PFSK-1 (cell line): ENCODE measurements around the gene UCK2.

ENCODE experiments used
- FOXP2 ChIP-seq: optimal IDR thresholded peaks from 2 replicates; pipeline ENCODE3; 2011; ENCODE audit warnings: borderline replicate concordance, control low read depth, inconsistent platforms; ENCODE audit not compliant: insufficient read depth; ENCODE audit errors: extremely low read length, extremely low read depth
- POLR2AphosphoS5 ChIP-seq: IDR thresholded peaks from 2 replicates; pipeline ENCODE4 v1.6.1; 2012; ENCODE audit warnings: low read depth, mild to moderate bottlenecking, control low read depth, low read length, moderate library complexity
- SIN3A ChIP-seq: IDR thresholded peaks from 2 replicates; pipeline ENCODE4 v1.6.1; 2012; ENCODE audit warnings: mild to moderate bottlenecking, low read length, moderate library complexity, borderline replicate concordance; ENCODE audit not compliant: insufficient read depth
- TAF1 ChIP-seq: IDR thresholded peaks from 2 replicates; pipeline ENCODE4 v1.6.1; 2012; ENCODE audit warnings: low read length, control low read depth, borderline replicate concordance; ENCODE audit not compliant: insufficient read depth
- TF ChIP-seq, protein P1 (sequence below), 2 experiments: IDR thresholded peaks; 2 replicates each; pipeline versions ENCODE4 v1.6.1 to v1.8.0; 2011 to 2012; ENCODE audit warnings: low read depth in 2 of 2, low read length in 2 of 2, control low read depth in 1 of 2, inconsistent platforms in 1 of 2, mild to moderate bottlenecking in 1 of 2, moderate library complexity in 1 of 2; ENCODE audit not compliant: insufficient read depth in 1 of 2

The UCK2 gene

DNA sequence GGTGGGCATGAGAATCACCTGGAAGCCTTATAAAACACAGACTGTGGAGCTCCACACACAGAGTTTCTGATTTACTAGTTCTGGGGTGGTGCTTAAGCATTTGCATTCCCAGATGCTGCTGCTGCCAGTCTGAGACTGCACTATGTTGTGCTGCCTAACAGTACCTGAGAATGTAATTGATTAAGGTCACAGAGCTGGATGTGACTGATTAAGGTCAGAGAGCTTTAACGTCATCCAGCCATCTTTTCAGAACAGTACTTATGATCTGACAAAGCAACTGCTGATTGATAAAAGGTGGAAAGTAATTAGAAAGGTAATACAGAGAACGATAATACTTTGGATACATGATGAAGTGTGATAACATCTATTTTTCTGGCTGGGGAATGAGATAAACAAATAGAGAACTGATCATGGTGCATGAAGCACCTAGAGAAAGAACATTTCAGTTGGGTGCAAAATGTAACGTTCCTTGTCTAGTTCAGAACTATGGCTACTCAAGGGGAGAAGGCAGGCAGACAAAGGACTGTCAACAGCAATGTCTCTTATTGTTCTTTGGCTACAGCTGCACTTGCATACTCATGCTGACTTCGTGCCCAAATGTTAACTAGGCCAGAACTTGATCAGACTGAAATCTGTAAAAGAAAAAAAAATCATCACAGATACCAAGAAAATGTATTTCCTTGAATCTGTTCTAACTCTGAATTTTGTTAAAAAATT is 3.7 kb upstream of the UCK2 start:
- TF ChIP-seq, protein P1, sequence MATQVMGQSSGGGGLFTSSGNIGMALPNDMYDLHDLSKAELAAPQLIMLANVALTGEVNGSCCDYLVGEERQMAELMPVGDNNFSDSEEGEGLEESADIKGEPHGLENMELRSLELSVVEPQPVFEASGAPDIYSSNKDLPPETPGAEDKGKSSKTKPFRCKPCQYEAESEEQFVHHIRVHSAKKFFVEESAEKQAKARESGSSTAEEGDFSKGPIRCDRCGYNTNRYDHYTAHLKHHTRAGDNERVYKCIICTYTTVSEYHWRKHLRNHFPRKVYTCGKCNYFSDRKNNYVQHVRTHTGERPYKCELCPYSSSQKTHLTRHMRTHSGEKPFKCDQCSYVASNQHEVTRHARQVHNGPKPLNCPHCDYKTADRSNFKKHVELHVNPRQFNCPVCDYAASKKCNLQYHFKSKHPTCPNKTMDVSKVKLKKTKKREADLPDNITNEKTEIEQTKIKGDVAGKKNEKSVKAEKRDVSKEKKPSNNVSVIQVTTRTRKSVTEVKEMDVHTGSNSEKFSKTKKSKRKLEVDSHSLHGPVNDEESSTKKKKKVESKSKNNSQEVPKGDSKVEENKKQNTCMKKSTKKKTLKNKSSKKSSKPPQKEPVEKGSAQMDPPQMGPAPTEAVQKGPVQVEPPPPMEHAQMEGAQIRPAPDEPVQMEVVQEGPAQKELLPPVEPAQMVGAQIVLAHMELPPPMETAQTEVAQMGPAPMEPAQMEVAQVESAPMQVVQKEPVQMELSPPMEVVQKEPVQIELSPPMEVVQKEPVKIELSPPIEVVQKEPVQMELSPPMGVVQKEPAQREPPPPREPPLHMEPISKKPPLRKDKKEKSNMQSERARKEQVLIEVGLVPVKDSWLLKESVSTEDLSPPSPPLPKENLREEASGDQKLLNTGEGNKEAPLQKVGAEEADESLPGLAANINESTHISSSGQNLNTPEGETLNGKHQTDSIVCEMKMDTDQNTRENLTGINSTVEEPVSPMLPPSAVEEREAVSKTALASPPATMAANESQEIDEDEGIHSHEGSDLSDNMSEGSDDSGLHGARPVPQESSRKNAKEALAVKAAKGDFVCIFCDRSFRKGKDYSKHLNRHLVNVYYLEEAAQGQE (IDR thresholded peaks at IDR 0.05; ENCODE audit: insufficient read depth in 1 of 2, low read depth in 2 of 2, low read length in 2 of 2), result no peak

DNA sequence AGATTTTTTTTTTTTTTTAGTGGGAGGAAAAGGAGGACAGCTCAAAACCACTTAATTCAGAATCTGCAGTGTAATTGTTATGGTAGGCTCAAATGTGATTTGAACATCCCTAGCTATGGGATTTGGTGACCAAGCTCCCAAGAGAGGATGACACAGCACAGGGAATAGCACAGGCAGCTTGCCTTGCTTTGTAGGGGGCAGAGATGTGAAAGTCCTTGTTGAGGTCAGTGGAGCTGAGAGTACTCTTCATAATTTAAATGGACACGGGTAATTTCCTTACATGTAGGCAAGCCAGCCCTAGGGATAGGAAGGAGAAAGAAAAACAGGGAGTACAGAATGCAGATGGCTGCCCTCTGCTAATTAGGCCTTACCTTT is 3.2 kb upstream of the UCK2 start:
- TF ChIP-seq SIN3A (no peak), TAF1 (no peak), FOXP2 (no peak), POLR2AphosphoS5 (no peak)
- TF ChIP-seq, protein P1 (IDR thresholded peaks at IDR 0.05; ENCODE audit: insufficient read depth in 1 of 2, low read depth in 2 of 2, low read length in 2 of 2), result no peak

DNA sequence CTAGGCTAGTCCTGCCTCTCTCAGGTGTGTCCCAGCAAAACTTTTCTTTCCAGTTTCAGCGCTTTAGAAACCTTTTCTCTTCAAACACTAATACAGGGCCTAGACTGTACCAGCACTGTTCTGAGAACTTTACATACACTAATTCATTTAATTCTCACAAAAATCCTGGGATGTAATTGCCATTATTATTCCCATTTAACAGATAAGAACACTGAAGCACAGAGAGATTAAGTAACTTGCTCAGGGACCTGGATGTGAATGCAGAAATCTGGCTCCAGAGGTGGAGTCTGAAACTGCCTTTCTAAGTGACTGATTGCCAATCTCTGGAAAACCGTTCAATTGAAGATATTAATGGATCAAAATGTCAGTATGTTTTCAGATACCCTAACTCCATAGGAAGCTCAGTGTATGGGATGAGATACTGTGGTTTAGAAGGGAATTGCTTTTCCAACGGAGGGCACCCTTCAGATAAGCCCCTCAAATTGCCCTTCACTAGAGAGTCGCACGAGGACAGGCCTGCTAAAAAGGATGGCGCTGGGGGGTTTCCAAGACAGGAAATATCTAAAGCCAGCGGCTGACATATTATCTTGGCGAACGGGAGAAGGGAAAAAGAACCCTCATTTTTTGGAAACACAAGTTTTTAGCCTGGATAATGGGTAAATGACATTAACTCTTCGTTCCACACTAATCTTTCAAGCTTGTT is 698 bp upstream of the UCK2 start:
- no peak for TF ChIP-seq TAF1
- TF ChIP-seq, protein P1 (IDR thresholded peaks at IDR 0.05; ENCODE audit: insufficient read depth in 1 of 2, low read depth in 2 of 2, low read length in 2 of 2), result no peak
- no peak for TF ChIP-seq POLR2AphosphoS5
- no peak for TF ChIP-seq FOXP2
- no peak for TF ChIP-seq SIN3A

DNA sequence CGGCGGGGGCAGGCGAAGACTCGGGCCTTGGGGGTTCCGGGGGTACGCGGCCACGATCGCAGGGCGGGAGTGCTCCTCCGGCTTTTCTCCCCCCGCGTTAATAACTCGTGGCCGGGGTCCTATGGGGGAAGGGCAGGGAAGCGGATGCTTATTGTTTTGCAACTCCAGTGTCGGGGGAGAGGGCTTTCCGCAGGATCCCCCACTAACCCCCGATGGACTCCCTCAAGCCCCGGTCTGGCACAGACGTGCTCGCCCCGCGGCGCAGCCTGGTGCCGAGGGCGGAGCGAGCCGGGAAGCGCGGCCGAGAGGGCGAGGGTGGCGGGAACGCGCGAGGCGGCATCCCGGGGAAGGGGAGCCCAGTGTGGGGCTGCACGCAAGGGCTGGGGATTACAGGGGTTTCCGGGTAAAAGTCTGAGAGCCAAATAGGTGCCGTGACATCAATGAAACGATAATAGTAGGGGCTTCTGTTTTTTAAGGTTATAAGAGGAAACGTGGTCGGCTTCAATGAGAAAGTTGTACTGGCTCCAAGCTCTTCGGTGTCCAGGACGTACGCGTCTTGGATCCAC is 772 bp downstream of the UCK2 start:
- TF ChIP-seq POLR2AphosphoS5, result no peak
- TF ChIP-seq TAF1, result no peak
- no peak for TF ChIP-seq FOXP2
- no peak for TF ChIP-seq SIN3A
- TF ChIP-seq, protein P1 (IDR thresholded peaks at IDR 0.05; ENCODE audit: insufficient read depth in 1 of 2, low read depth in 2 of 2, low read length in 2 of 2), result no peak
